WTC11 (cell line): ENCODE results near the gene ZBTB7B. TPM values are rescaled to one million over a fixed set of nuclear protein-coding genes. Genes with fewer than 3 reads are reported as not detected.
A peak's percentile ranks its signal among the peaks of the same experiment; 100 is the strongest.

ENCODE experiments used
- ATAC-seq: fragments of 200-7000 bp; cut with Tn5 transposase; 2 replicates; pipeline ENCODE4 v1.10.0; 2021; ENCODE audit warnings: mild to moderate bottlenecking, moderate library complexity
- CTCF ChIA-PET: fragments of 300-600 bp; sonication (Branson Sonifier 250); formaldehyde crosslinking; loops from one replicate; lab custom pipeline; 2021; ENCODE audit warnings: antibody characterized with exemption; lab: Charles Lee
- POLR2A ChIA-PET: fragments of 350-600 bp; sonication (Branson Sonifier 250); formaldehyde crosslinking; loops from one replicate; lab custom pipeline; 2021; ENCODE audit warnings: antibody characterized with exemption; lab: Charles Lee
- DNase-seq: peaks from one replicate; pipeline ENCODE4 v3.0.0; 2021; ENCODE audit warnings: low spot score
- H3K27ac Mint-ChIP-seq: 2 replicates; pipeline ENCODE4 v1.8.0; 2021; ENCODE audit warnings: mixed read lengths
- H3K27me3 Mint-ChIP-seq: 2 replicates; pipeline ENCODE4 v1.8.0; 2021; ENCODE audit warnings: low read depth, mild to moderate bottlenecking, moderate library complexity, mixed read lengths
- H3K36me3 Mint-ChIP-seq: 2 replicates; pipeline ENCODE4 v1.8.0; 2021; ENCODE audit warnings: mixed read lengths
- H3K4me1 Mint-ChIP-seq: 2 replicates; pipeline ENCODE4 v1.8.0; 2022; ENCODE audit warnings: mixed read lengths
- H3K4me3 Mint-ChIP-seq: 2 replicates; pipeline ENCODE4 v1.8.0; 2021; ENCODE audit warnings: mild to moderate bottlenecking, moderate library complexity, mixed read lengths
- H3K9me3 Mint-ChIP-seq: 2 replicates; pipeline ENCODE4 v1.8.0; 2021; ENCODE audit warnings: mixed read lengths
- ARID4B ChIP-seq: sonication (generic); formaldehyde crosslinking; IDR thresholded peaks from 2 replicates; pipeline ENCODE4 v1.8.0; 2023; ENCODE audit warnings: missing genetic modification reagents, mild to moderate bottlenecking, borderline replicate concordance
- GRHL2 ChIP-seq: fragments of 250-450 bp; sonication (Bioruptor Pico); IDR thresholded peaks from 2 replicates; pipeline ENCODE4 v1.8.0; 2022; ENCODE audit warnings: mild to moderate bottlenecking, moderate library complexity; ENCODE audit not compliant: insufficient replicate concordance, severe bottlenecking
- JAZF1 ChIP-seq: fragments of 250-450 bp; sonication (Bioruptor Pico); IDR thresholded peaks from 2 replicates; pipeline ENCODE4 v1.9.0; 2021; ENCODE audit warnings: moderate library complexity, mild to moderate bottlenecking, inconsistent platforms
- MXD4 ChIP-seq: fragments of 250-450 bp; sonication (Bioruptor Pico); IDR thresholded peaks from 2 replicates; pipeline ENCODE4 v1.8.0; 2021; ENCODE audit warnings: mild to moderate bottlenecking, moderate library complexity, borderline replicate concordance
- NFYB ChIP-seq: sonication (generic); formaldehyde crosslinking; conservative IDR thresholded peaks from 2 replicates; pipeline ENCODE4 v1.8.0; 2022; ENCODE audit warnings: low read depth, missing genetic modification reagents
- NR3C1 ChIP-seq: sonication (generic); formaldehyde crosslinking; conservative IDR thresholded peaks from 2 replicates; pipeline ENCODE4 v1.8.1; 2023; ENCODE audit warnings: low read depth, mild to moderate bottlenecking, missing genetic modification reagents
- RELA ChIP-seq: sonication (generic); formaldehyde crosslinking; IDR thresholded peaks from 2 replicates; pipeline ENCODE4 v1.8.1; 2022; ENCODE audit warnings: missing genetic modification reagents, mild to moderate bottlenecking, borderline replicate concordance
- RORB ChIP-seq: fragments of 250-450 bp; sonication (Bioruptor Pico); IDR thresholded peaks from 2 replicates; pipeline ENCODE4 v1.9.0; 2021; ENCODE audit warnings: mild to moderate bottlenecking
- SMAD4 ChIP-seq: sonication (generic); formaldehyde crosslinking; IDR thresholded peaks from 2 replicates; pipeline ENCODE4 v1.8.0; 2022; ENCODE audit warnings: mild to moderate bottlenecking, missing genetic modification reagents
- ZNF219 ChIP-seq: sonication (generic); formaldehyde crosslinking; IDR thresholded peaks from 2 replicates; pipeline ENCODE4 v1.8.0; 2023; ENCODE audit warnings: missing genetic modification reagents, mild to moderate bottlenecking, borderline replicate concordance
- ZNF317 ChIP-seq: sonication (generic); formaldehyde crosslinking; IDR thresholded peaks from 2 replicates; pipeline ENCODE4 v1.8.1; 2023; ENCODE audit warnings: low read depth, mild to moderate bottlenecking, moderate library complexity, missing genetic modification reagents, borderline replicate concordance
- ZNF425 ChIP-seq: fragments of 250-450 bp; sonication (Bioruptor Pico); conservative IDR thresholded peaks from 2 replicates; pipeline ENCODE4 v1.9.0; 2021; ENCODE audit warnings: mild to moderate bottlenecking
- ZNF671 ChIP-seq: fragments of 250-450 bp; sonication (Bioruptor Pico); IDR thresholded peaks from 2 replicates; pipeline ENCODE4 v1.8.0; 2021; ENCODE audit warnings: mild to moderate bottlenecking
- total RNA-seq: library from RNA; stranded (reverse); gene quantifications from 3 replicates; pipeline ENCODE4 v1.2.3, GENCODE V29; 2021
- TF ChIP-seq, protein P1 (sequence below): fragments of 250-450 bp; sonication (Bioruptor Pico); IDR thresholded peaks from 2 replicates; pipeline ENCODE4 v1.9.0; 2021; ENCODE audit warnings: moderate library complexity, mild to moderate bottlenecking, inconsistent platforms, borderline replicate concordance
- TF ChIP-seq, protein P2 (sequence below): sonication (generic); formaldehyde crosslinking; IDR thresholded peaks from 2 replicates; pipeline ENCODE4 v1.8.1; 2023; ENCODE audit warnings: mild to moderate bottlenecking, moderate library complexity, missing genetic modification reagents

ZBTB7B gene
- total RNA-seq, 1 experiment from 2014 or later, result 29.8 TPM

DNA sequence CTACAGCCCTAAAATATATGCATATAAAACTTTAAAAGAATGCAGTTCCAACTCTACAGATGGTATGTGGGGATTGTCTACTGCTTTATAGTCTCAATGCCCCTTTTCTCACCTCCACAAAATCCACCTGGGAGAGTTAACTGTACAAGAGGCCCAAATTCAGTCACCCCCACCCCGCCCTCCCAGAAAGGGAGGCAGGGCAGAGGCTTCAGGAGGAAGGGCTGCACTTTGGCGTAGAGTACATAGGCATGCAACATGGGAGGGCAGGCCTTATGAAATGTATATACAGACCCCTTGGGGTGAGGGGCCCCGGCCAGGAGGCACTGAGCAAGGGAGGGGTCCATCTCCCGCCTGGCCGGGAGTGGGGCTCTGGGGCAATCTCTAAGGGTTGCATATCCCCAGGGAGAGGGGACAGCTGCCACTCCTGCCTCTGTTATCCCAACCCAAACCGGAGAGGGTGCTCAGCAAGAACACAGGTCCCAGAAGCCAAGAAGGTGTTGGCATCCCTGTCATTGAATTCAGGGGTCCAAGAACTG, 39.7 kb upstream of the ZBTB7B start (continued):
- TF ChIP-seq ZNF425 (CRISPR knock-in tag) (no peak), NR3C1 (no peak), ARID4B (no peak), ZNF317 (CRISPR knock-in tag) (no peak)

DNA sequence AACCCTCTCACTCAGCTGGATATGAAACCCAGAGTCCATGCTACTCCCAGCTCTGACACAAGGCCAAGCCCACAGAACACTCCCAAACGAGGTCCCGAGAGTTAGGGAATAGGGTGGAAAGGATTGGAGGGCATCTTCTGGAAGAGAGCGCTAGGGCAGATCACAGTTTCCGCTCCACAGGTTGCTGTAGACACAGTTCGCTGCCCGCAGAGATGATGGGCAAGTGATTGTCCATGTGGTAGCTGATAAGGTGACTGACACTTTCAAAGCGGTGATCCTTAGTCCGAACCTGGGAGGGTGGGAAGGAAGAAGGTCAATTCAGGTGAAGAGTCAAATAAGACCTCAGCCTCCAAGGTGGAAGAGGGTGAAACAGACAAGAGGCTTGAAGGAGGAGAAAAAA, 39.0 kb upstream of the ZBTB7B start:
- ATAC-seq (no peak), DNase-seq (no peak)
- TF ChIP-seq RELA (CRISPR knock-in tag) (no peak), ARID4B (no peak), ZNF671 (no peak), ZNF219 (CRISPR knock-in tag) (no peak), NFYB (CRISPR knock-in tag) (no peak), RORB (CRISPR knock-in tag) (no peak), GRHL2 (CRISPR knock-in tag) (no peak), SMAD4 (no peak), JAZF1 (CRISPR knock-in tag) (no peak), MXD4 (CRISPR knock-in tag) (no peak)
- TF ChIP-seq, protein P1, sequence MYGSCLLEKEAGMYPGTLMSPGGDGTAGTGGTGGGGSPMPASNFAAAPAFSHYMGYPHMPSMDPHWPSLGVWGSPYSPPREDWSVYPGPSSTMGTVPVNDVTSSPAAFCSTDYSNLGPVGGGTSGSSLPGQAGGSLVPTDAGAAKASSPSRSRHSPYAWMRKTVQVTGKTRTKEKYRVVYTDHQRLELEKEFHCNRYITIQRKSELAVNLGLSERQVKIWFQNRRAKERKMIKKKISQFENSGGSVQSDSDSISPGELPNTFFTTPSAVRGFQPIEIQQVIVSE (CRISPR knock-in tag), result no peak
- TF ChIP-seq, protein P2, sequence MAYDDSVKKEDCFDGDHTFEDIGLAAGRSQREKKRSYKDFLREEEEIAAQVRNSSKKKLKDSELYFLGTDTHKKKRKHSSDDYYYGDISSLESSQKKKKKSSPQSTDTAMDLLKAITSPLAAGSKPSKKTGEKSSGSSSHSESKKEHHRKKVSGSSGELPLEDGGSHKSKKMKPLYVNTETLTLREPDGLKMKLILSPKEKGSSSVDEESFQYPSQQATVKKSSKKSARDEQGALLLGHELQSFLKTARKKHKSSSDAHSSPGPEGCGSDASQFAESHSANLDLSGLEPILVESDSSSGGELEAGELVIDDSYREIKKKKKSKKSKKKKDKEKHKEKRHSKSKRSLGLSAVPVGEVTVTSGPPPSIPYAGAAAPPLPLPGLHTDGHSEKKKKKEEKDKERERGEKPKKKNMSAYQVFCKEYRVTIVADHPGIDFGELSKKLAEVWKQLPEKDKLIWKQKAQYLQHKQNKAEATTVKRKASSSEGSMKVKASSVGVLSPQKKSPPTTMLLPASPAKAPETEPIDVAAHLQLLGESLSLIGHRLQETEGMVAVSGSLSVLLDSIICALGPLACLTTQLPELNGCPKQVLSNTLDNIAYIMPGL (CRISPR knock-in tag), result no peak
- ChIA-PET POLR2A (interaction anchor here (1.4 to 3.2 kb wide), 4 partner anchors 10 to 31 kb away, joined by 4 to 11 read pairs (median 7); partner anchors contain the start of gene FLAD1), CTCF (interaction anchor here (4.1 kb wide), 1 partner anchor 36 kb away, joined by 25 read pairs; no protein-coding TSS in a partner anchor)
- Mint-ChIP-seq H3K9me3 (no peaks in the 10 kb centered on the region), H3K36me3 (peaks cover 57% of the 10 kb centered on the region), H3K27me3 (no peaks in the 10 kb centered on the region), H3K27ac (peak overlapping the region; percentile 67), H3K4me3 (no peak overlapping the region), H3K4me1 (peaks cover 29% of the 10 kb centered on the region)
